ENCODE results near the gene GLYATL1B.
"Not testable (repeated sequence)": the region's sequence is repeated elsewhere in the genome, so short reads cannot be mapped to it uniquely, and the experiment has no call there.

GLYATL1B gene

DNA sequence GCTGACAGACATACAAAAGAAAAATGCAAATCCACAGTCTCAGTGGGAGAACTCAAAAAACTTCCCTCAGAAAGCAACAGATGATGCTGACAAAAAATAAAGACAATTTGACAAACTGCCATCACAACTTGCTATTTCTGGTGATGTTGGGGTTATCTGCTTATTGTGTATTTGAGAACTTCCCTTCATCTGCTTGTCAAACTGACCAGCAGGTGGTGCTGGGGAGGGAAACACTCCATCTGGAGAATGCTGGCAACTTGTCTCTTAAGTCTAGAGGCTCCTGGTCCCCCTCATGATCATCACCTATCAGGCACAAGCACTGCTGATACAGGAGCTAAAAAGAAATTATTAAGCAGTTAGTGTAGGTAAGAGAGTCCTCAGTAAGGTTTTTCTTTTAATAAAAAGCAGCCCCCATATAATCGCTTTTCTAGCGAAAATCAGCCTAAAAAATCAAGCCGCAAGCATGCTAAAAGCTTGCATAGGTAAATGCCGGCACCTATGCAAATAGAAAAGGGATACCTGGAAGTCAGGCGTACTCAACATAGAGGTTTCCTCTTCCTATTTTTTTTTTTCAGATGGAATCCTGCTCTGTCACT, 11.1 kb downstream of the GLYATL1B start:
- peak; percentile 64 for DNase-seq

DNA sequence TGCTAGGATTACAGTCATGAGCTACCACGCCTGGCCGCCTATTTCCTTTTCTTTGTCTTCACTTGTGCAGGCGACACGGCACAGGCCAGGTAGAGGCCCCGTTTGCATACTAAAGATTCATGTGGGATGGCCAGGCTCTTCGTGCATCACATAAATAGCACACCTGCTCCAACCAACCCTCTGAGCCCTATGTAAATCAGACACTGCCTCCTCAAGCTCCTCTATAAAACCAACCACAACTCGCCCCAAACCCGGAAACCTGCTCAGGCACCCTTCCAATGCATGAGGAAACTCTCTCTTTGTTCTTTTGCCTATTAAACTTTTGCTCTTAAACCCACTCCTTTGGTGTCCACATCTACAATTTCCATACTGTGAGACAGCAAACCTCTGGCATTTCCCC, 11.8 kb downstream of the GLYATL1B start:
- not testable (repeated sequence) for DNase-seq

DNA sequence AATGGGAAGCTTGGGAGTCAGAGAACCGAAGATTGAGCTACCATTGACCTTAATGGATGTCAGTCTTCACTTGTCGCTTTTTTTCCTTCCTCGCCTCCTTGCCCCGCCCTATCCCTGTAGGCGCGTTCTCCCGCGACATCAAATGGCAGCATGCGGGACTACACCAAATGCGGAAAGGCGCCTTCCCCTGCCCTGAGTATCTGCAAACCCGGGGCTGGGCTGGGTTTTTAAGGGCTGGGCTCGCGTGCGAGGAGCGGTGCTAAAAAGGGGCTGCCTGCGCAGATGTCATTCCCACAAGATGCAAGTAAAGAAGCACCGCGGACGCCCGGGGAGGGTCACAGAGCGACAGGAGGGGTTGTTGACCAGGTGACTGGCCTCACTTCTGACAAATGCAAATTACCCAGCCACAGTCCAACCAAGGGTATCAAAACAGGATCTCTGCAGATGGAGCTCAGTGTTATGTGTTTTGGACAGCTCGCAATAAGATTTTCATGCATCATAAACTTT, 16.2 kb downstream of the GLYATL1B start:
- DNase-seq, result peak; percentile 77

DNA sequence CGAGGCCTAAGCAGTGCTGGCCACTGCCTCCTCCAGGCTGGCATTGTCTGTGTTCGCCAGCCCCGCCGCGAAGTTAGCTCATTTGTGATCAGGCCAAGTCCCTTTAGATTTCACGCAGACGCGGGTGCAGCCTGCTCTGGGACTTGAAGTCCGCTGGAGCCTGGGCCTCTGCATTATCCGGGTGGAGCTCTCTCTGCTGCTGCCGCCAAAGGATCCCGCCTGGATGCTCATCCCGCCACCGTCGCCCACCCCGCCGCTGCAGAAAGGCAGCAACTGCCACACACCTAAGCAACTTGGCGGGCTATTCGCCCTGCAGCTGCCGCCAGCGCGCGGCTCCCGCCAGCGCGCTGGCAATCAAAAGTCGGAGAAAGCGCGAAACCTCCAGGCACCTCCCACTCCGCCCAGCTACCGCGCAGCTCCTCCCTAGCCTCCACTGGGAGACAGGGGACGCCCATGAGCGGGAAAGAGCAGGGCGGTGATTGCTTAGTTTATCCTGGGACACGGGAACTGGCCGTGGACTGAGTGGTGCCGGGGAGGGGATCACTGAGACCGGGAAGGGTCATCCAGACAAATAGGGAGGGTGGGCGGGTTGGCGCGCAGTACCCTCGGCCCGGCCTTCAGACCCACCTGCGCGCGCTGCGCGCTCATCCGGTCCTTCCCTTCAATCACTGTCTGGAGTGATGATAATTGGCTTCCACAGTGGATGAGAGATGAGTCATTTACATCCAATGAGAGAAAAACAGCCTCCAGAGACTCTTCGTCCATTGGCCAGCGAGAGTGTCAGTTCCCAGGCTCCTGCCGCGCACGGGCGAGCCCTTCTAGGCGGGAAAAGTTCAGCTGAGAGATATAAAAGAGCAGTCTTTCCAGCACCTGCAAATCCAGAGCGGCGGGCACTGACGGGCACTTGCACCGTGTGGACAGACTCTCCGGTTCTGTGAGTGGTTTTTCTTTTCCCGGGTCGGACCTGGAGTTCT, 20.5 kb downstream of the GLYATL1B start, which contains the start of gene FAM111B:
FAM111B (plus strand) TSS at position 875 of the 974 bp plus-strand sequence. CDS start 2,389 bp downstream, outside the sequence.
- DNase-seq, result peak; percentile 96

DNA sequence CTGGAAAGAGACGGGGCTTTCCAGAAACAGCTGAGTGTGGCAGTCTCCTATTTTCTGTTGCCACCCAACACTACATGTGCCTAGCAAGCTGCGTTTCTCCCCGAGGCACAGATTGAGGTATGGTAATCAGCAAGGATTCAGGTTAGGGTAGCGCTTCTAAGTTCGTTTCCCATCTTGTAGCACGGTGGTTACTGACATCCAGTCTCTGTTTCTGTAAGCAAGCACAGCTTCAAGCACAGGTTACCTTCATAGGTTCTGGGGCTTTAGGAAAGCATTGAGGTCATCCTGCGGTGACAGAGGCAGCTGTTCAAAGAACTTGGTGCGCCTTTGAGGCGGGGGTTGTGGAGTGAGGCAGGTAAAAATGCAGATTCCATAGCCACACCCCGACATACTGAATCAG, 21.6 kb downstream of the GLYATL1B start:
- peak; percentile 53 for DNase-seq

DNA sequence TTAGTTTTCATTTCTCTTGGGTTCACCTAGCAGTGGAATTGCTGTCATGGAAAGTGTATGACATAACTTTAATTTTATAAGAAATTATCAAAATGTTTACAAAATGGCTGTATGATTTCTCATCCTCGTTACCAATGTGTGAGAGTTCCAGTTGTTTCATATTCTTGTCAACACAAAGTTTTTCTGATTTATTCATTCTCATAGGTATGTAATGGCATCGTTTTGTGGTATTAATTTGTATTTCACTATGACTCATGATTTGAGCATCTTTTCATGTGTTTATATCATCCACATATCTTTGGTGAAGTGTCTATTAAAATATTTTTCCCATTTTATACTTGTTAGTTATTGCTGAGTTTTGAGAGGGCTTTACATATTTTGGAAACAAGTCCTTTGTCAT, 26.4 kb downstream of the GLYATL1B start:
- DNase-seq, result no peak

DNA sequence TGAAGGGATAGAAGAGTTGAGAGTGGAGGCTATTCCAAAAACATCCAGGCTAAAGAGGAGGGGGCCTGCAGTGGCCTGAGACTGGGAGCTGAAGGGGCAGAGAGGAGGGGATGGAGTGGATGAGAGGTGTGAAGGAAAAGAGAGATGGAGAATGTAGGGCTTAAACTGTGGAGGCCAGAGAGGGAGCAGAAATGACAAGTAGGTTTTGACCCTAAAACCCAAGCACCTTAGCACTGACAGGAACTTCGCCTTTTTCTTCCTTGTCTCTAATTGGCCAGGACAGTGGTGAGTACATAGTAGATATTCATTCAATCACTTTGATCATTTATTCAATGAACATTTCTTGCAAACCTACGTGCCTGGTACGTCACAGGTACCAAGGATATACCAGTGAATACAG, 28.2 kb downstream of the GLYATL1B start:
- DNase-seq, result no peak

DNA sequence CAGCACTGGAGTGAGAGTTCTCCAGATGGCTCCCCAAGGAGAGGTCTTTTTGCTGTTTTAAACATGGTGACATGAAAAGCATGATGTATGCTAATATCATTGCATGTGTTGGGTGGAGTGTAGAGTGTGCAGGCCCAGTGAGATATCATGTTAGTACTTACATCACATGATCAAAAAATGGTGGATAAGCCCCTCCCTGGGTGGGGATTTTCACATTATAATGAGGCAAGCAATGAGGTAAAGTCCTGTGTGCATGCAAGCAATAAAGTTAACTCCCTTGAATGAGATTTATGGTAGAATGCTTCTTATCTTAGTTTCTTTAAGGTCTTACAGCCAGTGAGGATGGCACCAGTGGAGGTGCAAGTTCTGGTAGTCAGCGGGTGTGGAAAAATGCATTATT, 29.4 kb downstream of the GLYATL1B start:
- DNase-seq, result no peak

DNA sequence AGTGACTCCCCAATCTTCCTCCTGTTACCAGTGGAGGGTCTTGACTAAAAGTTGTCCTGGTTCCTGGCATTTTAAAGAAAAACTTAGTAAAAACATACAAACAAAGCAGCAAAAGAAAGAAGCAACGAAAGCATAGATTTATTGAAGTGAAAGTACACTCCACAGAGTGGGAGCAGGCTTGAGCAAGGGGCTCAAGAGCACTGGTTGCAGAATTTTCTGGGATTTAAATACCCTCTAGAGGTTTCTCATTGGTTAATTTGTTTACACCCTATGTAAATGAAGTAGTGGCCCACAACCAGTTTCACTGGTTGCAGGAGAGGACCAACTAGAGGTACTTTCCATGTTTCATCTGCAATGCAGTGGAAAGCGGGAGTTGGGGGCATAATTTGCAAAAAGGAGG, 31.7 kb downstream of the GLYATL1B start:
- DNase-seq, result no peak

DNA sequence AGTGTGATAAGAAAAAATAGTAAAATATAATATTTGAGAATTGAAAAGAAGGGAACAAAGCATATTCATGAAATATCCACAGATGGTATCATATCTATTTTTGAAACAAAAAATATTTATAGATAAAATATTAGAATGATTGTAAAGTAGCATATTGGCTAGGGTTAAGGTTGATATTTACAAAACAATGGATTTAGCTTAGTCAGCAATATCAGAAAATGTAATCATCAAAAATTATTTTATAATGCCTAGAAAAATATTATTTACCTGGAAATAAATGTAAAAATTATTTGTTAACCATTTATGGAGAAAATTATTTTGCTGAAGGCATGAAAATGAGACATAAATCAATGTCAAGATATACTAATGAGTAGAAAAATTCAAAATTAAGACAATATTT, 33.7 kb downstream of the GLYATL1B start:
- DNase-seq, result no peak

DNA sequence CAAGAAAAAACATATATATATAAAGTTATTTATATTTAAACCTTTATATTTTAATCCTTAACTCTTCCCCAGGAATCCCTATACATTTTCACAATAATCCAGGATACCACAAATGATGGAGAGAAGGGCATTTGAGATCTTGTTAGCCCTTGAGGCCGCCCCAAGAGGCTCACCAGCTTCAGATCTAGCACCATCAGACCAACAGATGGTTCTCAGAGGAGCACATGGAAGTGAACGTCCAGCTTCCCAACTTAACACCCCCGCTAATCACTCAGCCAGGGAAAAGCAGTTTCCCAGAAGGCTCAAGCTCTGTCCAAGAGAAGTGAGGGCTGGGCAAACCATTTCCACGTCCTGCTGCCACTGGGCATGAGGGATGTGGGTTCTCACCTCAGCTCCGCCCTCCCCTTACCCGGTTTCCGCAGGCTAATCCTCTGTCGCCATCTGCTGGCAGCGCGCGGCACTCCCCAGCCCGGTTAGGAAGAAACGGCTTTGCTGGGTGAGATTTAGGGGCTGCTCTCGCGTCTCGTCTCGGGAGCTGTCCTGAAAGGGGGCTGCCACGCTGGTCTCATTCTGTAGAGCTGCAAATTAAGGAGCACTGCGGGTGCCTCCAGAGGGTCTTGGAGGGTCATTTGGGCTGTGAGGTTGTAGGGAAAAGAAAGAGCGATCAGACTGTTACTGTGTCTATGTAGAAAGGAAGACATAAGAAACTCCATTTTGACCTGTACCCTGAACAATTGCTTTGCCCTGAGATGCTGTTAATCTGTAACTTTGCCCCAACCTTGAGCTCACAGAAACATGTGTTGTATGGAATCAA, 49.7 kb downstream of the GLYATL1B start:
- DNase-seq, result peak; percentile 81

DNA sequence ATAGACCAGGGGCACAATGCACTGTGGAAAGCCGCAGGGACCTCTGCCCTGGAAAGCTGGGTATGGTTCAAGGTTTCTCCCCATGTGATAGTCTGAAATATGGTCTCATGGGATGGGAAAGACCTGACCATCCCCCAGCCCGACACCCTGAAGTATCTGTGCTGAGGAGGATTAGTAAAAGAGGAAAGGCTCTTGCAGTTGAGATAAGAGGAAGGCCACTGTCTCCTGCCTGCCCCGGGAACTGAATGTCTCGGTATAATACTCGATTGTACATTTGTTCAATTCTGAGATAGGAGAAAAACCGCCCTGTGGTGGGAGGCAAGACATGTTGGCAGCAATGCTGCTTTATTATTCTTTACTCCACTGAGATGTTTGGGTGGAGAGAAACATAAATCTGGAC, 50.4 kb downstream of the GLYATL1B start:
- not testable (repeated sequence) for DNase-seq

DNA sequence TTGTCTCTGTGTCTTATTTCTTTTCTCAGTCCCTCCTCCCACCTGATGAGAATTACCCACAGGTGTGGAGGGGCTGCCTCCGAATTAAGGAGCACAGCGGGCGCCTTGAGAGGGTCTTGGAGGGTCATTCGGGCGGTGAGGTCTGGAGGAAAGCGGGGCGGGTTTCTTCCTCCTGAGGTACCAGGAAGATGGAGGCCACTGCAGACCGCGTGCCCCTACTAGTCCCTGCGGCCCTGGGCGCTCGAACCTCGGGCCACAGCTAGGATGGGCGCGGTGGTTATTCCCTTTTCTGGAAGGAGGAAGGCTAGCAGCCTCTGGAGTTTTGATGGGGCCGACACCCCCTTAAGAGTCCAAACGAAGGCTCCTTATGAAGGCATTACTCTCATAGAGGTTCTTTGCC, 51.1 kb downstream of the GLYATL1B start:
- no peak for DNase-seq

DNA sequence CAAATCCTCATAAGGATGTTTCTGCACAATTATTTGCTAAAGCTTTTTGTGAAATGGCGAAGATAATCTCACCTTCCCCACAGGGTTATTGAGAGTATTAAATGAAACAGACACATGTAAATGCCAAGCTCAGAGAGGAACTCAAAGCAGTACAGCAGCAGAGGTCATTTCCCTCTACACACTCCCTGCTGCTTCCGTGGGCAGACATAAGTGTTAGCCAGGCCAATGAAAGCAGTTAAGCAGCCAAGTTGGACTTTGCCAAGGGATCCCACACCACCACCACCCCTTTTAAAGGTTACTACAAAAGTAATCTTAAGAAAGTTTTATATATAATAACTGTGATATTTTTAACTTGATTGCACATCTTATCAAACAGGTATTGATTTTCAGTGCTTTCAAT, 52.5 kb downstream of the GLYATL1B start:
- no peak for DNase-seq

DNA sequence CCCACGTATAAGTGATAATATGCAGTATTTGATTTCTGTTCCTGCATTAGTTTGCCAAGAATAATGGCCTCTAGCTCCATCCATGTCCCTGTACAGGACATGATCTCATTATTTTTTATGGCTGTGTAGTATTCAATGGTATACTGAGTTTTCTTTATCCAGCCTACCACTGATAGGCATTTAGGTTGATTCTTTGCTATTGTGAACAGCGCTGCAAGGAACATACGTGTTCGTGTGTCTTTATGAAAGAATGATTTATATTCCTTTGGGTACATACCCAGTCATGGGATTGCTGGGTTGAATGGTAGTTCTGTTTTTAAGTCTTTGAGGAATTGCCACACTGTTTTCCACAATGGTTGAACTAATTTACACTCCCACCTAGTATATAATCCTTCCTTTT, 55.1 kb downstream of the GLYATL1B start:
- no peak for DNase-seq

DNA sequence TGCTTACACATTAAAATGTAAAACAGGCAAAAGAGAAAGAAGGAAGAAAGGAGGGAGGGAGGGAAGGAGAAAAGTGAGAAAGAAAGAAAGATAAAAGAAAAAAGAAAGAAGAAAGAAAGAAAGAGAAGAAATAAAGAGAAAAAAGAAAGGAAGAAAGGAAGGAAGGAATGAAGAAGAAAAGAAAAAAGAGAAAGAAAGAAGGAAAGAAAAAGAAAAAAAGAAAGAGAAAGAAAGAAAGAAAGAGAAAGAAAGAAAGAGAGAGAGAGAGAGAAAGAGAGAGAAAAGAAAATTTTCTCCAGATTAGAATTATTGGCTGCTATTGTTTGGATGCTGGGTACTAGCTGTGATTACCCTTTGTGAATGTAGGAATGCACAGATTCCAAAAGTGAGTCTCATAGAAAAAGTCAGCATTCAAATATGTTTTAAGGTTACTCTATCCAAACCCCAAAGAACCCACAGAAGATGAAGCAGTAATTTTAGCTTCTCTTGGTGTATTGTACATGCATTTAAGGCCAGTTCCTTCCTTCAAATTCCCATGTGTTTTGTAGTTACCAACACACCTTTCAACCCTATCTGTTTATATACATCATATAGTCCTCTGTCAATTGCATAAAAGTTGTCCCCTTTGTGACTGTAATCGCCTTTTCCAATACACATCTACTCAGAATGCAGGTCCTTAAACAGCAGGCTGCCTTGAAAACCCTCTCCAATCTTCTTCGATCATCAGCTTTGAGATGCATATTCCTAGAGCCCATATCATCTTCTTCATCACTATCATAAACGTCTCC, 55.8 kb downstream of the GLYATL1B start:
- peak; percentile 45 for DNase-seq

DNA sequence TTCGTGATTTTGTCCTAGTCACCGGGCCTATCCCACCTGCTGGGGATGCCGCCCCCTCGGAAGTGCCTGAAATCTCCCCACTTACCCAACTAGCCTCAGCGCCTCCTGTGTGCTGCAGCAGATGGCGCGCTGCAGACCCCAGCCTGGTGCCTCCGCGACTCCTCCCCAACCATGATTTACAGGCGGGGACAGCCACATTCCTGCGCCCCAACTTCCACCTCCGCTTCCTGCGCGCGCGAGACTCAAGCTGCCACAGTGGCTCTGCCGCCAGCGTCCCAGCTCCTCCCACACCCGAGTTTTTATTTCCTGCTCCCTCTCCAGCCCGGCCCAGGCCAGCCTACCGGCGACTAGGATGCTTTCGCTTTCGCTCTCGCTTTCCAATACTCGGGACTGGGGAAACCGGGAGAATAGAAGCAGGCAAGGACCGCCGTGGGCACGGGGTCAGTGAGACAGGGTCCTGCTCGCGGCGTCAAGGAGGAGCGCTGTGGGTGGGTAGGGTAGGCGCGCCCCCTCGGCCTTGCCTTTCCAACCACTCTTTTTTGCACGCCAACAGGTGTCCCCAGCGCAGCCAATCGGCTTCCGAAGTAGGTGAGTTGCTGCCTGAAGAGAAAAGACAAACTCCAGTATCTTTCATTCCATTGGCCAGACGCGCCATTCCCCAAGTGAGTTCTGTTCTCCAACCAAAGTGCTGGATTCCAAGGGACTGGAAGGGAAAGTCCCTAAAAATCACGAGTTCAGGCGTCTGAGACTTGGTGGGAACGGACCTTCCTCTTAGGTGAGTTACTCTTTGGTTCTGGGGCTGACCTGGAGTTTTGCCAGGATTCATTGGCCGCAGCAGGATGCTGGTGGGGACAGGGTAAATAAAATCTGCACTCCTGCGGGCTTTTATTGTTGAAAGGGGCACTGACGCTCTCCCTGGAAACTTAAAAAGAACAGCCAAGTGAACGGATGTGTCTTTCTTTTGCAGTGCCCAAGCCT, 56.7 kb downstream of the GLYATL1B start, which contains the start of gene FAM111A:
FAM111A (plus strand) TSS at position 327 of the 978 bp plus-strand sequence. CDS start 6,017 bp downstream, outside the sequence.
- DNase-seq, result peak; percentile 92

DNA sequence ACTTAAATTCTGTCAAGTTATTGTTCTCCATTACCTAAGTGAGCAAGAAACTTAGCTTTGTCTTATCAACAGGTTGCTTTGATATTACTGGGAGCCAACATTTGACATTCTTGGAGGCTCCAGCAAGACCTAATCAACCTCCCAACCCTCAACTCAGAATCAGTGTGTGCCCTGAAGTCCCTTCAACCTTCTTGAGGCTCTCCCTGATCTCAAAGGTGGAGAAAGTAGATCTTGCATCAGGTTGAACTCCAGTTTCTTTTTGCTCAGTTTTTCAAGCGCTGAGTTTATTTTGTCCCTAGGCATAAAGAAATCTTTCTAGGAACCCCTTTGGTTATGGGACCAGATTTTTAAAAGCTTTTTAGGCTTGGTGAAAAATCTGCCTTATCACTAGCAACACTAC, 58.0 kb downstream of the GLYATL1B start:
- DNase-seq, result peak; percentile 10
